ENCODE measurements around the gene GALNT7. TPM values are rescaled to one million over a fixed set of nuclear protein-coding genes. Genes with fewer than 3 reads are reported as not detected.

GALNT7 gene
- total and polyA plus RNA-seq, 2 of the 13 experiments (the other 11 are each of a cell fraction or from before 2014, with no cell fraction given): 0.08 to 0.13 TPM

- 1% methylated on average over 4 of the region's 4 CpGs for WGBS (ENCODE audit: low lambda C conversion rate)
- intact Hi-C loops (cut with micrococcal nuclease; ENCODE audit: unreplicated experiment): no loop called here
- Histone ChIP-seq H3K79me2 (ENCODE audit: insufficient read depth, low read length) (no peaks in the 10 kb centered on the region), H3K4me1 (ENCODE audit: insufficient read depth, low read length) (no peaks in the 10 kb centered on the region), H3K9ac (ENCODE audit: insufficient read depth, low read depth, low read length) (no peak overlapping the region), H3K36me3 (replicated peaks in 1 of 2; ENCODE audit: control insufficient read depth in 1 of 2, insufficient read depth in 2 of 2, low read length in 2 of 2) (no peaks in the 10 kb centered on the region), H3K4me2 (ENCODE audit: low read depth, low read length) (no peak overlapping the region), H3K27ac (ENCODE audit: extremely low read length, insufficient read depth, low read length) (no peak overlapping the region), H3K9me3 (ENCODE audit: low read length) (no peaks in the 10 kb centered on the region), H4K20me1 (ENCODE audit: insufficient read depth, low read length) (no peaks in the 10 kb centered on the region), H3K4me3 (replicated peaks in 1 of 3; ENCODE audit: insufficient read depth in 1 of 3, low read depth in 2 of 3, low read length in 3 of 3) (no peak overlapping the region), H2AFZ (ENCODE audit: low read length) (no peak overlapping the region), H3K27me3 (ENCODE audit: control insufficient read depth in 1 of 2, insufficient read depth in 2 of 2, low read length in 2 of 2) (no peaks in the 10 kb centered on the region)
- no TSS peak for BruUV-seq (replicated peaks)
- in situ Hi-C loops (cut with HindIII; ENCODE audit: extremely low pct_ligation_motif_present, low pct_unique_long_range_greater_than_20kb): no loop called here
- DNase-seq (ENCODE audit: low spot score) (no peak), ATAC-seq (no peak), FAIRE-seq (no peak)
- ChIA-PET POLR2A (no interaction called here), CTCF (ENCODE audit: low intra/inter-chr PET ratio, low total read pairs) (no interaction called here)
- TF ChIP-seq KMT2A (CRISPR knock-in tag; IDR thresholded peaks at IDR 0.05) (no peak), ZBED4 (CRISPR knock-in tag; IDR thresholded peaks at IDR 0.05; ENCODE audit: borderline replicate concordance) (no peak), ZFP41 (CRISPR knock-in tag; IDR thresholded peaks at IDR 0.05; ENCODE audit: borderline replicate concordance) (no peak), GABPB1 (CRISPR knock-in tag; IDR thresholded peaks at IDR 0.05) (no peak), ZBTB38 (CRISPR knock-in tag; IDR thresholded peaks at IDR 0.05) (no peak), ZNF616 (CRISPR knock-in tag; IDR thresholded peaks at IDR 0.05; ENCODE audit: low read depth) (no peak), ZSCAN22 (CRISPR knock-in tag; IDR thresholded peaks at IDR 0.05) (no peak), MTERF4 (CRISPR knock-in tag; IDR thresholded peaks at IDR 0.05) (no peak), BRF2 (CRISPR knock-in tag; IDR thresholded peaks at IDR 0.05) (no peak), ZNF224 (CRISPR knock-in tag; IDR thresholded peaks at IDR 0.05) (no peak), GPN1 (CRISPR knock-in tag; IDR thresholded peaks at IDR 0.05; ENCODE audit: borderline replicate concordance) (no peak), TGIF2 (CRISPR knock-in tag; IDR thresholded peaks at IDR 0.05) (no peak), CENPX (CRISPR knock-in tag; IDR thresholded peaks at IDR 0.05) (no peak), E2F1 (CRISPR knock-in tag; IDR thresholded peaks at IDR 0.05) (no peak), ZBTB26 (CRISPR knock-in tag; IDR thresholded peaks at IDR 0.05; ENCODE audit: borderline replicate concordance) (no peak), ZNF772 (CRISPR knock-in tag; IDR thresholded peaks at IDR 0.05) (no peak), ZNF614 (CRISPR knock-in tag; IDR thresholded peaks at IDR 0.05; ENCODE audit: borderline replicate concordance) (no peak)
These were observed 43.3 kb upstream of the GALNT7 start for GRCh38 chr4:173125216-173125812.

All from HepG2 (cell line).